GM19395 (cell line): ENCODE results near the gene CEBPA.
"Not testable (repeated sequence)": the region's sequence is repeated elsewhere in the genome, so short reads cannot be mapped to it uniquely, and the experiment has no call there.

ENCODE experiments used
- ATAC-seq: cut with Tn5 transposase; IDR thresholded peaks from one replicate; pipeline ENCODE4 v1.9.1; 2021; ENCODE audit warnings: mild to moderate bottlenecking, moderate library complexity; ENCODE audit not compliant: unreplicated experiment

The CEBPA gene

DNA sequence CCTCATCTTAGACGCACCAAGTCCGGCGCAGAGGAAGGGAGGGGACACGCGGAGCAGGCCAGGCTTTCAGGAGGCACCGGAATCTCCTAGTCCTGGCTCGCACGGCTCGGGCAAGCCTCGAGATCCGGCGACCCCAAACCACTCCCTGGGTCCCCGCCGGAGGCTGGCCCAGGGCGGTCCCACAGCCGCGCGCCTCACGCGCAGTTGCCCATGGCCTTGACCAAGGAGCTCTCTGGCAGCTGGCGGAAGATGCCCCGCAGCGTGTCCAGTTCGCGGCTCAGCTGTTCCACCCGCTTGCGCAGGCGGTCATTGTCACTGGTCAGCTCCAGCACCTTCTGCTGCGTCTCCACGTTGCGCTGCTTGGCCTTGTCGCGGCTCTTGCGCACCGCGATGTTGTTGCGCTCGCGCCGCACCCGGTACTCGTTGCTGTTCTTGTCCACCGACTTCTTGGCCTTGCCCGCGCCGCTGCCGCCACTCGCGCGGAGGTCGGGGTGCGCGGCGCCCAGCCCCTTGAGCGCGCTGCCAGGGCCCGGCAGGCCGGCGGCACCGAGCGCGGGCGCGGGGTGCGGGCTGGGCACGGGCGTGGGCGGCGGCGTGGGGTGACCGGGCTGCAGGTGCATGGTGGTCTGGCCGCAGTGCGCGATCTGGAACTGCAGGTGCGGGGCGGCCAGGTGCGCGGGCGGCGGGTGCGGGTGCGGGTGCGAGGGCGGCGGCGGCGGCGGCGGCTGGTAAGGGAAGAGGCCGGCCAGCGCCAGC, 1.0 kb downstream of the CEBPA start:
- no peak for ATAC-seq

DNA sequence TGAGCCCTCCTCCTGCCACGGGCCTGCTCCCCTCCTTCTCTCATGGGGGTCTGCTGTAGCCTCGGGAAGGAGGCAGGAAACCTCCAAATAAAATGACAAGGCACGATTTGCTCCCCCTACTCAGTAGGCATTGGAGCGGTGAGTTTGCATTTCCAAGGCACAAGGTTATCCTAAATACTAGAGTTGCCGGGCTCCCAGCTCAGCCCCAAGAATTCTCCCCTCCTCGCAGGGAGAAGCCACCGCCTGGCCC, 1.5 kb downstream of the CEBPA start:
- ATAC-seq = no peak

DNA sequence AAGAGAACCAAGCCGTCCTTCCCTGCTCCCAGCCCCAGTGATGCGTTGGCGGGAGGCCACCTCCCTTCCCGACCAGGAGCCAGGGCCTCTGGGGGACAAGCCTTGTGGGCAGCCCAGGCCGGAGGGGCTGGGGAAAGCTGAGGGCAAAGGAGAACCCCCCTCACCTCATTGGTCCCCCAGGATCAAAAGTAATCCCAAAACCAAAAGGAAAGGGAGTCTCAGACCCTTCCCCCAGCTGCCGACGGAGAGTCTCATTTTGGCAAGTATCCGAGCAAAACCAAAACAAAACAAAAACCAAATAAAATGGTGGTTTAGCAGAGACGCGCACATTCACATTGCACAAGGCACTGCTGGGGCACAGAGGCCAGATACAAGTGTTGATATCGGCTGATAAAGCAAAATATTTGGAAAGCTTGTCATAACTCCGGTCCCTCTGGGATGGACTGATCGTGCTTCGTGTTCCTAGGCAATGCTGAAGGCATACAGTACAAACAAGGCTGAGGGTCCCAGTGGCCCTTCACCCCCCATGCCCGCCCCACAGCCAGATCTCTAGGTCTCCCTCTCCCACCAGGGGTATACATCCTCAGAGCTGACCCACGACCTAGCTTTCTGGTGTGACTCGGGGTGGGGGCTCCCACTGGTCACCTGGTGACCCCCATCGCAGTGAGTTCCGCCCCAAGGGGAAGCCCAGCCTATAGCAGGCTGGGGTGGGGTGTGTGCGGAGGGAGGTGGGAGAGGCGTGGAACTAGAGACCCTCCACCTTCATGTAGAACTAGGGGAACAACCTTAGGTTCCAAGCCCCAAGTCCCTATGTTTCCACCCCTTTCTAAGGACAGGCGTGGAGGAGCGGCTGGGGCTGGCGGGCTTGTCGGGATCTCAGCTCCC, 2.1 kb downstream of the CEBPA start:
- ATAC-seq = no peak

DNA sequence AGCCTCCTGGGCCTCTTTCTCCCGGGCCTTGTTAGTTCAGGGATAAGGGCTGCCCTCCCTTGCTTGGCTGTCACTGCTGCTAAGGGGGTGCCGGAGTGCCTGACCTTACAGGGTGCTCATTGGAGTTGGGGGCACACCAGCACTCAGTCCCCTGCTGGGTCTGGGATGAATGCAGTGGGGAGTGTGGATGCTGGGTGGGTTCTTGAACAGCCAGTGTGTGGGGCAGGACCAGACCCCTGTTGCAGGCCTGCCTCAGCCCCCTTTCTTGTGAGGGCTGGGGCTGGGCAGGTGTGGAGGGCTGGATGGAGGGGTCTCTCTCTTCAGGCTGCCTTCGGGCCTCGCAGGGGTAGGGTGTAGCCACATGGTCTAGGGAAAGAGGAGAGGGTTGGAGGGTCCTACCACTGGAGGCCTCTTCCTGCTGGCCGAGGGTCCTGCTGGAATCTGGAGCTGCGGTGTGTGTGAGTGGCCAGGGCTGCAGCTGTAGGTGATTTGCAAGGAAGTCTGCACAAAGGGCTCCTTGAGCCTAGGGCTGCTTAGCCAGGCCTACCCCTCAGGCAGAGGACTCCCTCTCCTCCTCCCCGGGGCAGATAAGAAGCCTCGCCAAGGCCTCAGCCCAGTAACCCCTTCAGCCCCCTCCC, 3.2 kb downstream of the CEBPA start:
- ATAC-seq = no peak

DNA sequence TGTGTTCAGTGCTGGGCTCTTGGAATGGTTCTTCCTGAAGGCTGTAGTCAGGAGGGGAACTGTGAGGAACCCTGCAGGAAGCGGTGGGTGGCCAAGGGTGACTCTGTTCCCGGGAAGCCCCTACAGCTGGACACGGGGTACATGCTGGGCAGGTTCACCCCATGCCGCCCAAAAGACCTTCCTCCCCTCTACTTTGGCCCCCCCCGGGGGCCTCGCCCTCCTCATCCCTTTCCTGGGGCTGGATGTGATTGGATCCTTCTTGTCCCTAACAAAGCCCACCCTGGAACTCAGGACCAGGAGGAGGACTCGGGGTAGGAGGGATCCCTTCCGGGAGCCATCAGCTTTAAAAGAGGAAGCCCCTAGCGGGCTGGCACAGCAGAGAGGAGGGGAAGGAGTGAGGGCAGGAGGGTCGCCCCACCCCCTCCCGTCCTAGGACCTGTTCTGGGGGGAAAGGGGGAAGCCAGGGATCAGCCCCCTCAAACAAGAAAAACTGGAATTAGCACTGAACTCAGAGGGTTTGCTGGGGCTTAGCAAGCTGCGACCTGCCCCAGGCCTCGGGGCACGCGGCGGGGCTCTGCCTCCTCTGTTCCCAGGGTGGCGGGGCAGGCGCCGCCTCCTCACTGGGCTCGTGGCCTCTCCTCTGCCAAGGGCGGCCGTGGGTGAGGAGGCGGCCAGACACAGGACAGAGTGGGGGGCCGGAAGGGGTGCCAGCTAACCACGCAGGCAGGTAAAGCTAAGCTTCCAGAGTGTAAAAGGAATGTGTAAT, 4.0 kb downstream of the CEBPA start:
- ATAC-seq = no peak

DNA sequence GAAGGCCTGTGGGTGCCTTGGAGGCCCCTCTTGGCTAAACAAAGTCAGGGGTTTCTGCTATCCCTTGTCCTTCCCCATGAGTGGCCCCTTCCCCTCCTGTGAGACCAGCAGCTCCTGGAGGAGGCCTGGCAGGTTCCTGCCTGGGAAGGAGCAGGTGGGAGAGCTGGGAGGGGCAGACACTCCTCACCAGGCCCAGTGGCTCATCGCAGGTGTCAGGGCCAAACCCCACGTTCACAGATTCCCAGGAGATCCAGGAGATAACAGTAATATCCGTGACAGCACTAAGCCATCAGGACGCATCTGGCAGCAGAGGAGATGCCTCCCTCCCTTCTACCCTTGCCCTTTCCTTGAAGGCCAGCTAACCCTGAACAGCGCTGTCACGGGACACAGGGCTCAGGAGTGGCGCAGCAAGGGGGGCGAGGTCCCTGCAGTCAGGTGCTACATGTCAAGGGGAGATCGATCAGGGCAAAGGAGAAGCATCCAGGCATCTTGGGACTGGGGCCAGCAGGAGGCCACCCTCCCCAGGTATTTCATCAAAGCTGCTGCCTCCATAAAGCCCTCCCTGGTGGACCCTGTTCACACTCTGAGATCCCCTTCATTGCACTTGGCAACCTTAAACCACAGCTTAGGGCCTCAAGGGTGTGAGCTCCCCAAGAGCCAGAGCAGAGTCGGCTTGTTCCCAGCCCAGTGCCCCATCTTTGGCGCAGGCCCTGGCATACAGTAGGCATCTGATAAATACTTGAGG, 4.8 kb downstream of the CEBPA start:
- ATAC-seq = no peak

DNA sequence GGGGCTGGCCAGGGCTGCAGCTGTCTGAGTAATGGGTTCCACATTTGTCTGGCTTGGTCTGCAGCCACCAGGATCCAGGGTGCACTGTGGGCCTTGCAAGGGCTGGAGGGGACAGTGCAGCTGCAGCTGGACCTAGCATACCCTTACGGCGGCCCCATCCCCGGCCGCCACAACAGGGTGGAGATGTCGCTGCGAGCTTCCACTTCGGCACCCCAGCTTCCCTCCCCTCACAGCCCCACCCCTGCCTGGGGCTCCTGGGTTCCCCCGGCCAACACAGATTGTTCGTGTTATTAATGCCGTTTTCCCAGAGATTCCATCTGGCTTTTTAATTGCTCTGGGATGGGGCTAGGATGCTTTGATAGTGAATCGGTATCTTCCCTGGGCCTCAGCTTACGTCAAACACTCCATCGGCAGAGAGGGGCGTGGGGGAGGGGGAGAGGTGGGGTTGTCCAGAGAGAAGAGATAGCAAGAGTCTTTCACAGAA, 5.8 kb downstream of the CEBPA start:
- ATAC-seq = no peak

DNA sequence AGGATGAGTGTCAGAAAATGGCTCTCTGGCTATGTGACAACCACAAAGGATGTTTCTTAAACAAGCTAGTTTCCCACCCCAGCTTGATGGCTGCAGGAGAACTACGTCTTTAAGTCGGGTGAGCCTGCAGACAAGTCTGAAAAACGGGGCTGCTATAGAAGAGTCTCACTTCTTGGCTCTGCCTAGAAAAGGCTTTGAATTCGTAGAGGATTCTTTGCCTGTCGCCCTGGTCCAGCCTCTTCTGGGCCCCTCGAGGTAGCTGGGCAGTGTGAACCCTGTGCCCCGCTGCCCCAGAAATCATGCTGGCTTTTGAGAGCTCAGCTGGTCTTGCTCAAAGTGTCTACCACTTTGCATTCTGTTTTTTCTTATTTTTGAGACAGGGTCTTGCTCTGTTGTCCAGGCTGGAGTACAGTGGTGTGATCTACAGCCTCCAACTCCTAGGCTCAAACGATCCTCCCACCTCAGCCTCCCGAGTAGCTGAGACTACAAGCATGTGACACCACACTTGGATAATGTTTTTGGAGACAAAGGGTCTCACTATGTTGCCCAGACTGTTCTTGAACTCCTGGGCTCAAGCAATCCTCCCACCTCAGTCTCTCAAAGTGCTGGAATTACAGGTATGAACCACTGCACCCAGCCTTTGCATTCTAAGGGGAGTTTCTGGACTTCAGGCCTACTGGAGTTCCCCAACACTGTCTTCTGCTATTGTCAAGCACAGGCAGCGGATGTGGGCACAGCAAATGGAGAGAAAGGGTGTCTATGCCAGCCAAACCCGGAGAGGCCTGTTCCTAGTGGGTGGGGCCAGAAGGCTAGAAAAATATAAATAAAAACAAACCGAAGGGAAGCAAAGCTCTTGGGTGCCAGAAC, 6.5 kb downstream of the CEBPA start:
- no peak for ATAC-seq

DNA sequence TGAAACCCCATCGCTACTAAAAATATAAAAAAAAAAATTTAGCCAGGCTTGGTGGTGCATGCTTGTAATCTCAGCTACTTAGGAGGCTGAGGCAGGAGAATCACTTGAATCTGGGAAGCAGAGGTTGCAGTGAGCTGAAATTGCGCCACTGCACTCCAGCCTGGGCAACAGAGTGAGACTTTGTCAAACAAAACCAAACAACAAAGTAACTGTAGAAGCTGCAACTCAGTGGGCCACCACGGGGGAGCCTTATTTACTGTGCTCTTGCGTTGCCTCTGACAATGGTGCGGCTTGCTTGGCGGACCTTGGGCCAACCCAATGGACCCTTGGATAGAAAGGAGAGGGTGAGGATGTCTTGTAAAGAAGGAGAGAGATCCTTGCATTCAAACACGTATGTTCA, 7.3 kb downstream of the CEBPA start:
- not testable (repeated sequence) for ATAC-seq

DNA sequence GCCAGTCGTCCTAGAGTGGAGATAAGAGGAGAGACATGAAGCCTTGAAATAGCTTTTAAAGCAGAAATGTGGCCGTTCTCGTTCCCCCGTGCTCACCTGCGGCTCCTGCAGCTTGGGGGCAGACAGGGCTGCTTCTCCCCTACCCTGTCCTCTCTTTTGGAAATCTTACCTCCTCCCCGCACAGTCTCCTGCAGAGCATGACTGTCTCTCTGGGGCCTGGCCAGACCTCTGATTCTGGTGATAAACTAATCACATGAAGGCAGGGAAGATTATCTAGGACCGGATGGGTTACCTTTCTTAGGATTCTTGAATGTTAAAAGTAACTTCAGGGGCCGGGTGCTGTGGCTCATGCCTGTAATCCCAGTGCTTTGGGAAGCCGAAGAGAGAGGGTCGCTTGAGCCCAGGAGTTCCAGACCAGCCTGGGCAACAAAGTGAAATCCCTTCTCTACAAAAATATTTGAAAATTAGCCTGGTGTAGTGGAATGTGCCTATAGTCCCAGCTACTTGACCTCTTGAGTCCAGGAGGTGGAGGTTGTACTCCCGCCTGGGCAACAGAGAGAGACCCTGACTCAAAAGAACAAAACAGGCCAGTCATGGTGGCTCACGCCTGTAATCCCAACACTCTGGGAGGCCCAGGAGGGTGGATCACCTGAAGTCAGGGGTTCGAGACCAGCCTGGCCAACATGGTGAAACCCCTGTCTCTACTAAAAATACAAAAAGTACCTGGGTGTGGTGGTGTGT, 8.1 kb downstream of the CEBPA start:
- ATAC-seq = no peak

DNA sequence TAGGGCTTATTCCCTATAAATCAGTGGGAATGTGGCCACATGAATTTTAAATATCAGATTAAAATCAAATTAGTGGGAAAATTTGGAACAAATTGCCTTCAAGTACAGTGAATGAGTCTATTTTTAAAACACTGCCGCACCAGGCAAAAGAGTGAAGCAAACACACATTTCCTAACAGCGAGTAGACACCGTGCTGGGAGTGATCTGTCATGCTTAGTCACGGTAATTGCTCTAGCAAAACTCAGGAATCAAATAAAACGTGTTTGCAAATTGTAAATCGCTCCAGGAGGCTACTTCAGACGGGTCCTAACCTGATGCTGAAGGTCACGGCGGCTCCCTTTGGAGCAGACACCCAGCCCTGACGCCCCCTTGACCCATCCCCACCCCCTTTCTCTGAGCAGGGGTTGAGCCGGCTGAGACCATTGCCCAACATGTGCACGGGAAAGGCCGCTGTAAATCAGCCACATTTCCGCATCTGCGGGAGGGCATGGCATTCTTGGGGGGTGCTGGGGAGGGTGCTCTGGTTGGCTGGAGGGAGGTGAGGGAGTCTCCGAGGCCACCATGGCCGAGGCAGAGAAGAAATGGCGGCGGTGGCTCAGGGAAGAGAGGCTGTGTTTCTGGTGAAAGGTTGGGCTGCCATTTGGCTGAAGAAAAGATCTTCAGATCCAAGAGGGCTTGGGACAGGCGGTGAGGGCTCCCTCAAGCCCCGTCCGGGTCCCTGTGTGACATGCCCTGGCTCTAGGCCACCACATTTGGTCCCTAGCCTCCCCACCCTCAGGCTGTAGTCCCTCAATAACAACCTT, 8.9 kb downstream of the CEBPA start:
- ATAC-seq = no peak

DNA sequence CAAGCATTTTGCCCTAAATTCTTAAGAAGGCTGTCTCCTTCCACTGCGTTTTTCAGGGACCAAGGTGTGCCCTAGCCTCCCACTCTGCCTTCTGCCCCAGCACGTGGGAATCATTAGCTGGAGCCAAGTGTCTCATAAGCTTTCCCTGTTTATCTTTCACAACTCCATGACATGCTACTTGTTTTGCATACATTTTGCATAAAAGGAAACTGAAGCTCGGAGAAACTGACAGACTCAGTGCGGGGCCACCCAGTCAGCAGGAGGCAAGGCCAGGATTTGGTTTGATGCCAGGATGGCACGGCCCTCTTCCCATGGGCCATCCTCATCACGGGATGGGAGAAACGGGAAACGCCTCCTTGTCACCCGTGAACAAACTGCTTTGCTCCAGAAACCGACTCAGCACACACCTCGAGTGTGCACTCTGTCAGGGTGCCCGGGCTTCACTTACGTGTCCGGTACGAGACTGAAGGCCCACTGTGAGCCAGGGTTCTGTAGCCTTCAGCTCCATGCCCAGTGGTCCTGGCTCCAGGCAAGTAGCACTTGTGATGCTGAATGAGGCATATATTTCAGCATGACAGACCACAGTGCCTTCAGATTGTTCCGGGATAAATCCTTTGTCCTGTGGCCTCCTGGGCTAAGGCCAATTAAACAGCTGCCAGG, 9.6 kb downstream of the CEBPA start:
- no peak for ATAC-seq

DNA sequence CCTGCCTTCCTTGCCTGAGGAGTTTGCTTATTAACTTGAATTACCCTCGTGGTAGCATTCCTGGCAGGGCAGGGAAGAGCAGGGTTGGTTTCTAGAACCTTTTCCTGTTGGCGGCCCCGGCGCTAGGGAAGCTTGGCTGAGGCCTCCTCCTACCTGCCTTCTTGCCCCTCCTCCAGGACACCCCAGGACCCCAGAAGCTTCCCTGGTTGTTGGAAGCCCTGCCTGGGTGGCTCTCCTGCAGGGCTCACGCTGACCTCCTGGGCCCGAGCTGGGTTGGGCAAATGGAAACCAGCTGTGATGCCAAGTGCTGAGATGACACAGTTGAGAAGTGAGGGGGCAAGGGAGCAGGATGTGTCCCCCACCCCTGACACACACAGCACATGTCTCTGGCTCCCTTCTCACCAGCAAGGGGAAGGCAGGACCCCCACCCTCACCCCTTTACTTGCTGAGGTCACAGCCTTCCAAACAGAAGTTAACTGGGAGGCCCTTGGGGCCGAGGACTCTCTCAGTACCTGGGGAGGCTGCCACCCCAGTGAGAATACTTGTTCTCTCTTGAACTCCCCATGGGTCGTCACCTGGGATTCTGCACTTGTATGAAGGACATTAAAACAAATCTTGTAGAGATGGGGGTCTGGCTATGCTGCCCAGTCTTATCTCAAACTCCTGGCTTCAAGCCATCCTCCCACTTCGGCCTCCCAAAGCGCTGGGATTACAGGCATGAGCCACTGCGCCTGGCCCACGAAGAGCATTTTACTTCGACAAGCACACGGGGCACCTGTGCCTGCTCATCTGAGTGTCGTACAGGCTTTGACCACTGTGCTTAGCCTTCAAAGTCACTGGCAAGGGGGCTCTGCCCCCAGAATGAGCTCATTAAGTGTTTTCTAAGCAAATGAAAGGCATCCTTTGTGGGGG, 10.5 kb downstream of the CEBPA start:
- no peak for ATAC-seq

DNA sequence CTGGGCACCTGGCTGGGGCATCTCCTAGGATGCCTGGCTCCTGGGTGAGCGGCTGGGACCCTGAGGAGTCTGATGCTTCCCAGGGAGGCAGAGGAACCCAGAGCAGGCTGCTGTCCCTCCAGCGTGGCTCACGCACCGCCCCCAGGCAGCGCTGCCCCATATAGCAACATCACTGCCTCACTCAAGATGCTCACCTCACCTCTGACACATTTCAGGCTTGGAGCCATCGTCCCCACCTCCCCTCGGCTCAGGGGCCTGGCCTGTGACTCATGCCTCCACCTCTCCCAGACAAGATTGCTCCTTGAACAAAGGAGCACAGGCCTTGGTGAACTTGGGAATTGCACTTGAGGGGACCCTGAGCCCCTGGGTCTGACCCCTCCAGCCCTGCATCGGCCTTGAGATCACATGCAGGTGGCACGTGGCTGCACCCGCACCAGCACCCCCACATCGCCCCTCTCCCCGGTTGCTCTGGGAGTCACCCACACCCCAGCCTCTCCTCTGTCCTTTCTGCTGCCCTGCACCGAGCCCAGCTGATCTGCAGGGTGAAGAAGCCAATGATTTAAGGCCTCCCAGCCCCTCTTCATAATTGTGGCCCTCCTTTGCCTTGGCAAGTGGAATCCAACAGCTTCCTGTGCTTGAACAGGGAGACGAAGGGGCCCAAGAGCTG, 11.2 kb downstream of the CEBPA start:
- ATAC-seq = no peak

DNA sequence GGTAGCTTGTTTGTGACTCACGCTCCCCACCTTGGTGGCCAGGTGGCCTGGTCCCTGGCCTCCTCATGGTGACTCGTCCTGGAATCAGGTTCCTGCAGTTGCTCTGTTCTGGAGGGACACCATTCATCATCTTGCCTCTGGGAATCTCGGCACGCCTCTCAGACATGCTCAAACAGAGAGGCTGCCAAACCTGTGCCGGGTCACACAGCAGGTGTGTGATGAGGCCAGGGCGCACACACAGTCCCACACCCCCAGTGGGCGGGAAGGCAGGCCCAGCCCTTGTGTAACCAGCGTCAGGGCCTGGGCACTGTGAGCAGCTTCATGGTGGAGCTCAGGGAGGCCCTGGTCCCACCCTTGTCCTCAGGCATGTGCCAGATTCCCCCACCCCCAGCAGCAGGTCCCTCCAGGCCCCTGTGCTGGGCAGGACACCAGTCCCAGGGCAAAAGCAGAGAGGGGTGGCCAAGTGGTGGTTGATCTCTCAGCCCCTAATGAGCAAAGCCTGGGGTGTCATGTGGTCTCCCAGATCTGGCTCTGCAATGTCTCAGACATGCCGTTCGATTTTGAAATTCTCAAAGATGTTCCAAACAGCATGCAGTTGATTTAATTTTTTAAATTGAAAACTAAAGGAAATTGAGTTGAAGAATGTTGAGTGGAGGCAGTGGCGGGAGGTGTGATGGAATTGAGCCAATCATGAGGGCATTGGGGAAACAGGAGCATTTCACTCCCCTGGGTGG, 12.1 kb downstream of the CEBPA start:
- no peak for ATAC-seq
